H9 (cell line): ENCODE measurements around the gene CACNB2. TPM values are rescaled to one million over a fixed set of nuclear protein-coding genes. Genes with fewer than 3 reads are reported as not detected.

Experiments used
- DNase-seq: peaks from one replicate; pipeline ENCODE4 v3.0.0-alpha.2; 2017
- H2AFZ ChIP-seq: one replicate; pipeline ENCODE4 v1.6.1; 2013; ENCODE audit warnings: mild to moderate bottlenecking, low read length, control low read depth, moderate library complexity
- H2AK5ac ChIP-seq: 2 replicates; pipeline ENCODE4 v1.6.1; 2013; ENCODE audit warnings: low read length, control low read depth, mixed read lengths; ENCODE audit not compliant: insufficient read length
- H2BK120ac ChIP-seq: one replicate; pipeline ENCODE4 v1.6.1; 2013; ENCODE audit warnings: low read depth, mild to moderate bottlenecking, low read length, control low read depth, inconsistent platforms; ENCODE audit not compliant: poor library complexity, severe bottlenecking
- H2BK12ac ChIP-seq: 2 replicates; pipeline ENCODE4 v1.6.1; 2013; ENCODE audit warnings: low read length, control low read depth, mixed read lengths, low read depth; ENCODE audit not compliant: insufficient read length
- H2BK15ac ChIP-seq: 2 replicates; pipeline ENCODE4 v1.6.1; 2013; ENCODE audit warnings: low read depth, low read length, control low read depth
- H2BK20ac ChIP-seq: one replicate; pipeline ENCODE4 v1.6.1; 2013; ENCODE audit warnings: low read depth, mild to moderate bottlenecking, low read length, control low read depth, inconsistent platforms; ENCODE audit not compliant: poor library complexity, severe bottlenecking
- H2BK5ac ChIP-seq: 2 replicates; pipeline ENCODE4 v1.6.1; 2013; ENCODE audit warnings: low read length, control low read depth, mixed read lengths; ENCODE audit not compliant: insufficient read length
- H3K14ac ChIP-seq: 2 replicates; pipeline ENCODE4 v1.6.1; 2013; ENCODE audit warnings: low read length, control low read depth; ENCODE audit not compliant: insufficient read depth
- H3K18ac ChIP-seq: 2 replicates; pipeline ENCODE4 v1.6.1; 2013; ENCODE audit warnings: low read depth, mild to moderate bottlenecking, mixed read lengths, low read length, control low read depth; ENCODE audit not compliant: insufficient read length
- H3K23ac ChIP-seq: 2 replicates; pipeline ENCODE4 v1.6.1; 2013; ENCODE audit warnings: low read length, control low read depth, mixed read lengths, low read depth; ENCODE audit not compliant: insufficient read length
- H3K23me2 ChIP-seq: 2 replicates; pipeline ENCODE4 v1.6.1; 2013; ENCODE audit warnings: low read depth, mild to moderate bottlenecking, mixed read lengths, low read length, control low read depth; ENCODE audit not compliant: insufficient read length, poor library complexity, severe bottlenecking
- H3K27ac ChIP-seq: 2 replicates; pipeline ENCODE4 v1.5.1; 2013; ENCODE audit warnings: low read length, control low read depth, mixed read lengths, low read depth; ENCODE audit not compliant: insufficient read length
- H3K27me3 ChIP-seq: 2 replicates; pipeline ENCODE4 v1.6.1; 2013; ENCODE audit warnings: low read length, control low read depth, inconsistent platforms; ENCODE audit not compliant: insufficient read depth
- H3K4ac ChIP-seq: 2 replicates; pipeline ENCODE4 v1.6.1; 2013; ENCODE audit warnings: low read depth, mild to moderate bottlenecking, control low read depth, inconsistent platforms, low read length, moderate library complexity
- H3K4me1 ChIP-seq: 2 replicates; pipeline ENCODE4 v1.6.1; 2013; ENCODE audit warnings: low read length, control low read depth, inconsistent platforms; ENCODE audit not compliant: insufficient read depth
- H3K4me2 ChIP-seq: 2 replicates; pipeline ENCODE4 v1.6.1; 2013; ENCODE audit warnings: low read length, control low read depth, mixed read lengths; ENCODE audit not compliant: insufficient read length, insufficient read depth
- H3K56ac ChIP-seq: 2 replicates; pipeline ENCODE4 v1.6.1; 2013; ENCODE audit warnings: low read depth, mild to moderate bottlenecking, mixed read lengths, low read length, control low read depth; ENCODE audit not compliant: insufficient read length
- H3K79me1 ChIP-seq: 2 replicates; pipeline ENCODE4 v1.6.1; 2013; ENCODE audit warnings: low read depth, mild to moderate bottlenecking, moderate library complexity, low read length, control low read depth, inconsistent platforms; ENCODE audit not compliant: insufficient read depth, poor library complexity, severe bottlenecking
- H3K79me2 ChIP-seq: 2 replicates; pipeline ENCODE4 v1.6.1; 2013; ENCODE audit warnings: low read length, control low read depth, inconsistent platforms; ENCODE audit not compliant: insufficient read depth
- H3K9ac ChIP-seq: 2 replicates; pipeline ENCODE4 v1.6.1; 2013; ENCODE audit warnings: low read length, control low read depth, mixed read lengths; ENCODE audit not compliant: insufficient read length; ENCODE audit errors: extremely low read depth
- H3K9me3 ChIP-seq: one replicate; pipeline ENCODE4 v1.6.1; 2013; ENCODE audit warnings: low read depth, low read length, inconsistent platforms; ENCODE audit not compliant: control insufficient read depth
- H3T11ph ChIP-seq: one replicate; pipeline ENCODE4 v1.6.1; 2013; ENCODE audit warnings: mild to moderate bottlenecking, low read length, control low read depth, inconsistent platforms
- H4K20me1 ChIP-seq: one replicate; pipeline ENCODE4 v1.6.1; 2013; ENCODE audit not compliant: control insufficient read depth, insufficient read length, insufficient read depth
- H4K5ac ChIP-seq: 2 replicates; pipeline ENCODE4 v1.6.1; 2013; ENCODE audit warnings: low read depth, mild to moderate bottlenecking, mixed read lengths, low read length, control low read depth; ENCODE audit not compliant: insufficient read length
- H4K8ac ChIP-seq: replicated peaks from 2 replicates; pipeline ENCODE4 v1.6.1; 2013; ENCODE audit warnings: low read length, control low read depth, mixed read lengths, low read depth; ENCODE audit not compliant: insufficient read length
- H4K91ac ChIP-seq: 2 replicates; pipeline ENCODE4 v1.6.1; 2013; ENCODE audit warnings: low read depth, mild to moderate bottlenecking, moderate library complexity, mixed read lengths, low read length, control low read depth; ENCODE audit not compliant: insufficient read length
- H3K27ac Mint-ChIP-seq, 3 experiments: 2 replicates in 2 of 3; 3 replicates in 1 of 3; pipeline ENCODE4 v1.8.0; 2020 to 2021; ENCODE audit warnings: mixed read lengths in 3 of 3, mild to moderate bottlenecking in 1 of 3, moderate library complexity in 1 of 3
- H3K27me3 Mint-ChIP-seq: 2 replicates; pipeline ENCODE4 v1.8.0; 2021; ENCODE audit warnings: low read depth, mild to moderate bottlenecking, moderate library complexity, mixed read lengths
- H3K36me3 Mint-ChIP-seq, 3 experiments: 2 replicates in 2 of 3; 3 replicates in 1 of 3; pipeline ENCODE4 v1.8.0; 2020 to 2021; ENCODE audit warnings: low read depth in 3 of 3, mixed read lengths in 3 of 3; ENCODE audit not compliant: insufficient read depth in 1 of 3
- H3K4me1 Mint-ChIP-seq, 2 experiments: 2 replicates each; pipeline ENCODE4 v1.8.0; 2020; ENCODE audit warnings: mixed read lengths in 2 of 2
- H3K4me3 Mint-ChIP-seq, 2 experiments: 2 replicates in 1 of 2; 3 replicates in 1 of 2; pipeline ENCODE4 v1.8.0; 2020 to 2021; ENCODE audit warnings: mild to moderate bottlenecking in 2 of 2, mixed read lengths in 2 of 2, moderate library complexity in 1 of 2
- H3K9me3 Mint-ChIP-seq, 2 experiments: 2 replicates in 1 of 2; 3 replicates in 1 of 2; pipeline ENCODE4 v1.8.0; 2020; ENCODE audit warnings: mild to moderate bottlenecking in 2 of 2, mixed read lengths in 2 of 2, moderate library complexity in 1 of 2
- WGBS: extraction: QIAGEN DNeasy Blood & Tissue Kit; methylation state at CpG from one replicate; pipeline ENCODE4 v1.1.7; 2013; ENCODE audit warnings: missing lambda C conversion rate, low lambda C conversion rate, mixed read lengths; ENCODE audit not compliant: insufficient read length; ENCODE audit errors: extremely low coverage; 5-methylcytosine and 5-hydroxymethylcytosine counted together
- total RNA-seq: library from RNA; stranded (reverse); gene quantifications from 2 replicates; pipeline ENCODE4 v1.2.1, GENCODE V29; 2021
- TF ChIP-seq, protein P1 (sequence below): fragments of 200-600 bp; sonication (generic); conservative IDR thresholded peaks from 3 replicates; pipeline ENCODE4 v1.8.0; 2021; ENCODE audit warnings: antibody characterized with exemption, mild to moderate bottlenecking

The CACNB2 gene
- total RNA-seq, 1 experiment from 2014 or later = 2.6 TPM

DNA sequence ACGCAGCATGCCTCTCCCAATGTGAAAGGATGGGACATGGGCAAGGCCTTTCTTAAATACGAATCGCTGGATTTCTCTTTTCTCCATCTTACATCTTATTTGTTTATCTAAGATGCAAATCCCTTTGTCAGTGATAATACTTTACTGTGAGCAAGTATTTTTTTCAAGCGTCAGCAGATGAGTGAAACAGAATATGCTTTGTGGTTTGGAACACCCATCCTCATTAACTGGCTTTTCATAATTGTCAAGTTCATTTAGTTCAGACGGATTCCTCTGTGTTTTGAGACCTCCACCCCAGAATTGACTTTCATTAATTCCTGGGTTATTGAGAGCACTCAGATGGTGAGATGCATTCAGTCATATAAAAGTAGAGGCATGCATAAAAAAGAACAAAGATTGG, 361.4 kb downstream of the CACNB2 start:
- no CpG with 5 or more reads among the region's 5 CpGs for WGBS
- H3K23me2 ChIP-seq = no peaks in the 10 kb centered on the region
- H3K4me2 ChIP-seq = no peak overlapping the region
- H3K27ac Mint-ChIP-seq = no peak overlapping the region
- H3K36me3 Mint-ChIP-seq = no peaks in the 10 kb centered on the region
- no peak overlapping the region for H2AFZ ChIP-seq
- H3K9me3 ChIP-seq = no peaks in the 10 kb centered on the region
- no peak overlapping the region for H2BK120ac ChIP-seq
- H3K56ac ChIP-seq = no peak overlapping the region
- H3K9me3 Mint-ChIP-seq = no peaks in the 10 kb centered on the region
- no peak overlapping the region for H3K27ac ChIP-seq
- H3K4me1 Mint-ChIP-seq = peaks cover 16 to 20% of the 10 kb centered on the region in 2 experiments
- no peak overlapping the region for H3K9ac ChIP-seq
- H3K18ac ChIP-seq = no peak overlapping the region
- no peak overlapping the region for H4K5ac ChIP-seq
- DNase-seq = no peak
- no peaks in the 10 kb centered on the region for H3K27me3 ChIP-seq
- H3K79me1 ChIP-seq = no peaks in the 10 kb centered on the region
- TF ChIP-seq, protein P1, sequence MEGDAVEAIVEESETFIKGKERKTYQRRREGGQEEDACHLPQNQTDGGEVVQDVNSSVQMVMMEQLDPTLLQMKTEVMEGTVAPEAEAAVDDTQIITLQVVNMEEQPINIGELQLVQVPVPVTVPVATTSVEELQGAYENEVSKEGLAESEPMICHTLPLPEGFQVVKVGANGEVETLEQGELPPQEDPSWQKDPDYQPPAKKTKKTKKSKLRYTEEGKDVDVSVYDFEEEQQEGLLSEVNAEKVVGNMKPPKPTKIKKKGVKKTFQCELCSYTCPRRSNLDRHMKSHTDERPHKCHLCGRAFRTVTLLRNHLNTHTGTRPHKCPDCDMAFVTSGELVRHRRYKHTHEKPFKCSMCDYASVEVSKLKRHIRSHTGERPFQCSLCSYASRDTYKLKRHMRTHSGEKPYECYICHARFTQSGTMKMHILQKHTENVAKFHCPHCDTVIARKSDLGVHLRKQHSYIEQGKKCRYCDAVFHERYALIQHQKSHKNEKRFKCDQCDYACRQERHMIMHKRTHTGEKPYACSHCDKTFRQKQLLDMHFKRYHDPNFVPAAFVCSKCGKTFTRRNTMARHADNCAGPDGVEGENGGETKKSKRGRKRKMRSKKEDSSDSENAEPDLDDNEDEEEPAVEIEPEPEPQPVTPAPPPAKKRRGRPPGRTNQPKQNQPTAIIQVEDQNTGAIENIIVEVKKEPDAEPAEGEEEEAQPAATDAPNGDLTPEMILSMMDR = no peak
- no peak overlapping the region for H3K23ac ChIP-seq
- H3K27me3 Mint-ChIP-seq = no peaks in the 10 kb centered on the region
- H2BK5ac ChIP-seq = no peak overlapping the region
- H4K20me1 ChIP-seq = no peaks in the 10 kb centered on the region
- H2BK15ac ChIP-seq = no peak overlapping the region
- no peak overlapping the region for H2BK12ac ChIP-seq
- no peak overlapping the region for H2AK5ac ChIP-seq
- H3K79me2 ChIP-seq = no peaks in the 10 kb centered on the region
- H3K4ac ChIP-seq = no peak overlapping the region
- H3K4me1 ChIP-seq = no peaks in the 10 kb centered on the region; the same call in 1 of the 2 replicates
- H2BK20ac ChIP-seq = no peak overlapping the region
- no peak overlapping the region for H4K8ac ChIP-seq
- no peak overlapping the region for H3T11ph ChIP-seq
- H4K91ac ChIP-seq = no peak overlapping the region
- no peak overlapping the region for H3K14ac ChIP-seq
- H3K4me3 Mint-ChIP-seq = no peak overlapping the region
